22Rv1 (cell line): ENCODE results near the gene SACM1L.

Experiments used
- CTCF ChIP-seq: fragments of 450-650 bp; IDR thresholded peaks from 2 replicates; pipeline ENCODE4 v1.5.1; 2017; ENCODE audit warnings: mild to moderate bottlenecking
- ZFX ChIP-seq: fragments of 450-650 bp; IDR thresholded peaks from 2 replicates; pipeline ENCODE4 v1.6.1; 2017; ENCODE audit warnings: antibody characterized with exemption, borderline replicate concordance

GRCh38 chr3:45787551-45787950 lies 98.4 kb downstream of the SACM1L start:
- TF ChIP-seq CTCF = no peak
- TF ChIP-seq ZFX = no peak
